ENCODE data around the gene PLCG1. TPM values are rescaled to one million over a fixed set of nuclear protein-coding genes. Genes with fewer than 3 reads are reported as not detected.
A peak's percentile ranks its signal among the peaks of the same experiment; 100 is the strongest.

The PLCG1 gene
- total and polyA plus RNA-seq, 9 of the 15 experiments (the other 6 are each of a cell fraction or from before 2014, with no cell fraction given): 1.7 to 67.0 (median 34.8) TPM

DNA sequence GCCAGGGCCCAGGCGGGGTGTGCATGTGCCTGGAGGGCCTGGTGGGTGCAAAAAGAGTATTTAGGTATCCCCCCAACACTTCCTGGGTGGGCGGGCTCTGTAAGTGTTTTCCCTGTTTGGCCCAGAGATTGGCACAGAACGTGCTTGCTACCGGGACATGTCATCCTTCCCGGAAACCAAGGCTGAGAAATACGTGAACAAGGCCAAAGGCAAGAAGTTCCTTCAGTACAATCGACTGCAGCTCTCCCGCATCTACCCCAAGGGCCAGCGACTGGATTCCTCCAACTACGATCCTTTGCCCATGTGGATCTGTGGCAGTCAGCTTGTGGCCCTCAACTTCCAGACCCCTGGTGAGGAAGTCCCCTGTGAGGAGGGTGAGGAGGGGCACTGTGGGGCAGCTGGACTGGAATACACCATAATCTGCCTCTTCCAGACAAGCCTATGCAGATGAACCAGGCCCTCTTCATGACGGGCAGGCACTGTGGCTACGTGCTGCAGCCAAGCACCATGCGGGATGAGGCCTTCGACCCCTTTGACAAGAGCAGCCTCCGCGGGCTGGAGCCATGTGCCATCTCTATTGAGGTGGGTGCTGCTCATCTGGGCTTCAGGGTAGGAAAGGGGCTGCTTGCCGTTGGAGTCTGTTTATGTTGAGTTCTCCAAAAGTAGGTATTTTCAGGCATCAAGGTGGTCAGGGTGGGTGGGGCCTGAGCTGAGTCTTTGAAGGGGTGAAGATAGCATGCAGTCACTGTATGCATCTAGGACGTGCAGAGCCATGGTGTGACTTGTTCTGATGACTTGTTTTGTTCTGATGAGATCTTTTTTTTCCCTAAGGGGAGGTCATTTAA lies 35.2 kb downstream of the PLCG1 start:
- Histone ChIP-seq H2AFZ (ENCODE audit: low read depth, low read length) (no peak overlapping the region), H3K4me2 (ENCODE audit: insufficient read depth, low read length) (no peak overlapping the region), H3K4me1 (replicated peaks in 1 of 2; ENCODE audit: control insufficient read depth in 2 of 2, insufficient read depth in 2 of 2, low read length in 2 of 2) (no peaks in the 10 kb centered on the region), H3K4me3 (no peak overlapping the region), H4K20me1 (replicated peaks; ENCODE audit: control insufficient read depth, insufficient read depth, low read length) (peaks cover 12% of the 10 kb centered on the region; the same call in 1 of the 2 replicates), H3K9me1 (ENCODE audit: control insufficient read depth, insufficient read depth, low read length) (no peaks in the 10 kb centered on the region), H3K36me3 (ENCODE audit: control insufficient read depth, insufficient read depth, low read length) (peaks cover 83% of the 10 kb centered on the region; the same call in 2 of the 3 replicates), H3K9ac (ENCODE audit: insufficient read depth in 1 of 2, low read depth in 2 of 2, low read length in 2 of 2) (no peak overlapping the region), H3K27me3 (ENCODE audit: control insufficient read depth in 2 of 2, insufficient read depth in 2 of 2, low read length in 2 of 2) (no peaks in the 10 kb centered on the region), H3K27ac (ENCODE audit: extremely low read depth, low read depth, low read length) (no peak overlapping the region), H3K9me3 (replicated peaks; ENCODE audit: control insufficient read depth, insufficient read depth, low read depth, low read length) (no peaks in the 10 kb centered on the region), H3K79me2 (ENCODE audit: control insufficient read depth, insufficient read depth, low read length) (no peaks in the 10 kb centered on the region)
- no TSS peak for BruUV-seq (replicated peaks)
- DNase-seq (ENCODE audit: extremely low read depth in 1 of 4, low spot score in 3 of 4) (no peak), FAIRE-seq (no peak), ATAC-seq (peak; percentile 50)
- ChIA-PET CTCF (ENCODE audit: low intra/inter-chr PET ratio) (interaction anchor here (0.6 to 3.0 kb wide), 5 partner anchors 55 to 167 kb away, joined by 3 to 50 read pairs (median 3); partner anchors contain the start of gene LPIN3), POLR2A (interaction anchor here (0.6 to 0.8 kb wide), 5 partner anchors 59 to 281 kb away, joined by 3 to 4 read pairs (median 3); no protein-coding TSS in a partner anchor)
- WGBS (ENCODE audit: insufficient coverage, low coverage, missing lambda C conversion rate): 86% methylated on average over 17 of the region's 18 CpGs
- in situ Hi-C loops (cut with MboI) (no loop called here), intact Hi-C loops (cut with micrococcal nuclease) (loop anchor here (1.0 kb wide), 2 partner anchors 60 to 168 kb away; partner anchors contain the start of gene LPIN3)
- no peak for TF ChIP-seq FUS (optimal IDR thresholded peaks at IDR 0.05; ENCODE audit: low read depth, low read length)
- TF ChIP-seq, protein P1, sequence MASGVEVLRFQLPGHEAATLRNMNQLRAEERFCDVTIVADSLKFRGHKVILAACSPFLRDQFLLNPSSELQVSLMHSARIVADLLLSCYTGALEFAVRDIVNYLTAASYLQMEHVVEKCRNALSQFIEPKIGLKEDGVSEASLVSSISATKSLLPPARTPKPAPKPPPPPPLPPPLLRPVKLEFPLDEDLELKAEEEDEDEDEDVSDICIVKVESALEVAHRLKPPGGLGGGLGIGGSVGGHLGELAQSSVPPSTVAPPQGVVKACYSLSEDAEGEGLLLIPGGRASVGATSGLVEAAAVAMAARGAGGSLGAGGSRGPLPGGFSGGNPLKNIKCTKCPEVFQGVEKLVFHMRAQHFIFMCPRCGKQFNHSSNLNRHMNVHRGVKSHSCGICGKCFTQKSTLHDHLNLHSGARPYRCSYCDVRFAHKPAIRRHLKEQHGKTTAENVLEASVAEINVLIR (CRISPR knock-in tag; IDR thresholded peaks at IDR 0.05): no peak
- no peak for TF ChIP-seq ARNT (IDR thresholded peaks at IDR 0.05)
- no peak for TF ChIP-seq ZNF79 (CRISPR knock-in tag; IDR thresholded peaks at IDR 0.05; ENCODE audit: low read depth)
- TF ChIP-seq, protein P2, sequence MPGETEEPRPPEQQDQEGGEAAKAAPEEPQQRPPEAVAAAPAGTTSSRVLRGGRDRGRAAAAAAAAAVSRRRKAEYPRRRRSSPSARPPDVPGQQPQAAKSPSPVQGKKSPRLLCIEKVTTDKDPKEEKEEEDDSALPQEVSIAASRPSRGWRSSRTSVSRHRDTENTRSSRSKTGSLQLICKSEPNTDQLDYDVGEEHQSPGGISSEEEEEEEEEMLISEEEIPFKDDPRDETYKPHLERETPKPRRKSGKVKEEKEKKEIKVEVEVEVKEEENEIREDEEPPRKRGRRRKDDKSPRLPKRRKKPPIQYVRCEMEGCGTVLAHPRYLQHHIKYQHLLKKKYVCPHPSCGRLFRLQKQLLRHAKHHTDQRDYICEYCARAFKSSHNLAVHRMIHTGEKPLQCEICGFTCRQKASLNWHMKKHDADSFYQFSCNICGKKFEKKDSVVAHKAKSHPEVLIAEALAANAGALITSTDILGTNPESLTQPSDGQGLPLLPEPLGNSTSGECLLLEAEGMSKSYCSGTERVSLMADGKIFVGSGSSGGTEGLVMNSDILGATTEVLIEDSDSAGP (CRISPR knock-in tag; IDR thresholded peaks at IDR 0.05): no peak
- no peak for TF ChIP-seq NELFE (IDR thresholded peaks at IDR 0.05; ENCODE audit: insufficient read depth, insufficient read length)
- no peak for TF ChIP-seq BRF1 (IDR thresholded peaks at IDR 0.05; ENCODE audit: borderline replicate concordance, extremely low read depth, insufficient read length)
- no peak for TF ChIP-seq ZNF695 (CRISPR knock-in tag; IDR thresholded peaks at IDR 0.05)
- TF ChIP-seq HDAC1 (IDR thresholded peaks at IDR 0.05): no peak
